Measurements from ENCODE around the gene ZNF519. TPM values are rescaled to one million over a fixed set of nuclear protein-coding genes. Genes with fewer than 3 reads are reported as not detected.
"Not testable (repeated sequence)": the region's sequence is repeated elsewhere in the genome, so short reads cannot be mapped to it uniquely, and the experiment has no call there.

The ZNF519 gene
- total RNA-seq, 1 experiment from 2014 or later: 24.3 TPM

- Mint-ChIP-seq H3K27me3 (ENCODE audit: low read depth) (no peaks in the 10 kb centered on the region; the same call in 1 of the 2 replicates), H3K27ac (no peak overlapping the region), H3K36me3 (ENCODE audit: insufficient read depth in 1 of 3, low read depth in 3 of 3) (peaks cover 8 to 9% (median 8%) of the 10 kb centered on the region in 3 experiments; a peak in 6 of 7 replicates), H3K4me3 (no peak overlapping the region), H3K4me1 (no peaks in the 10 kb centered on the region), H3K9me3 (peaks cover 70 to 85% of the 10 kb centered on the region in 2 experiments)
- H3K9ac ChIP-seq (ENCODE audit: extremely low read depth, insufficient read length, low read length): no peak overlapping the region
- H2BK120ac ChIP-seq (ENCODE audit: low read depth, low read length, poor library complexity, severe bottlenecking): no peak overlapping the region
- H4K8ac ChIP-seq (replicated peaks; ENCODE audit: insufficient read length, low read depth, low read length): no peak overlapping the region
- no peak overlapping the region for H3K14ac ChIP-seq (ENCODE audit: insufficient read depth, low read length)
- H3K23ac ChIP-seq (ENCODE audit: insufficient read length, low read depth, low read length): no peak overlapping the region
- no peak for DNase-seq
- no peak overlapping the region for H4K91ac ChIP-seq (ENCODE audit: insufficient read length, low read depth, low read length)
- H3K4me1 ChIP-seq (ENCODE audit: insufficient read depth, low read length): no peaks in the 10 kb centered on the region
- no peaks in the 10 kb centered on the region for H3K79me1 ChIP-seq (ENCODE audit: insufficient read depth, low read depth, low read length, poor library complexity, severe bottlenecking)
- no peak overlapping the region for H3K27ac ChIP-seq (ENCODE audit: insufficient read length, low read depth, low read length)
- no peak for TF ChIP-seq CTCF (conservative IDR thresholded peaks at IDR 0.05)
- WGBS (ENCODE audit: extremely low coverage, insufficient read length, low lambda C conversion rate): no CpG with 5 or more reads among the region's 5 CpGs
- H3K9me3 ChIP-seq (ENCODE audit: control insufficient read depth, low read depth, low read length): peaks cover 15% of the 10 kb centered on the region
- no peak overlapping the region for H2BK15ac ChIP-seq (ENCODE audit: low read depth, low read length)
- no peak overlapping the region for H2AFZ ChIP-seq (ENCODE audit: low read length)
- no peak overlapping the region for H3K4ac ChIP-seq (ENCODE audit: low read depth, low read length)
- no peaks in the 10 kb centered on the region for H3K23me2 ChIP-seq (ENCODE audit: insufficient read length, low read depth, low read length, poor library complexity, severe bottlenecking)
- H2BK12ac ChIP-seq (ENCODE audit: insufficient read length, low read depth, low read length): no peak overlapping the region
- H3K56ac ChIP-seq (ENCODE audit: insufficient read length, low read depth, low read length): no peak overlapping the region
- no peaks in the 10 kb centered on the region for H4K20me1 ChIP-seq (ENCODE audit: control insufficient read depth, insufficient read depth, insufficient read length)
- no peaks in the 10 kb centered on the region for H3K27me3 ChIP-seq (ENCODE audit: insufficient read depth, low read length)
- no peak overlapping the region for H4K5ac ChIP-seq (ENCODE audit: insufficient read length, low read depth, low read length)
- no peak overlapping the region for H2AK5ac ChIP-seq (ENCODE audit: insufficient read length, low read length)
- no peak overlapping the region for H2BK5ac ChIP-seq (ENCODE audit: insufficient read length, low read length)
- H2BK20ac ChIP-seq (ENCODE audit: low read depth, low read length, poor library complexity, severe bottlenecking): no peak overlapping the region
- H3K4me2 ChIP-seq (ENCODE audit: insufficient read depth, insufficient read length, low read length): no peak overlapping the region
- H3T11ph ChIP-seq (ENCODE audit: low read length): no peak overlapping the region
- H3K79me2 ChIP-seq (ENCODE audit: insufficient read depth, low read length): no peaks in the 10 kb centered on the region
- H3K18ac ChIP-seq (ENCODE audit: insufficient read length, low read depth, low read length): no peak overlapping the region
Measured at GRCh38 chr18:14174706-14175085, 42.5 kb upstream of the ZNF519 start.

- H4K91ac ChIP-seq (ENCODE audit: insufficient read length, low read depth, low read length); H3K36me3 Mint-ChIP-seq (ENCODE audit: insufficient read depth in 1 of 3, low read depth in 3 of 3); H4K20me1 ChIP-seq (ENCODE audit: control insufficient read depth, insufficient read depth, insufficient read length); H4K5ac ChIP-seq (ENCODE audit: insufficient read length, low read depth, low read length); H2BK20ac ChIP-seq (ENCODE audit: low read depth, low read length, poor library complexity, severe bottlenecking); H3K4ac ChIP-seq (ENCODE audit: low read depth, low read length); H2BK5ac ChIP-seq (ENCODE audit: insufficient read length, low read length); H3K23ac ChIP-seq (ENCODE audit: insufficient read length, low read depth, low read length); H3K4me1 Mint-ChIP-seq; H3K14ac ChIP-seq (ENCODE audit: insufficient read depth, low read length); H3K79me1 ChIP-seq (ENCODE audit: insufficient read depth, low read depth, low read length, poor library complexity, severe bottlenecking); H3K27me3 ChIP-seq (ENCODE audit: insufficient read depth, low read length); H3K27ac ChIP-seq (ENCODE audit: insufficient read length, low read depth, low read length); H3K27ac Mint-ChIP-seq; H2BK120ac ChIP-seq (ENCODE audit: low read depth, low read length, poor library complexity, severe bottlenecking); H3K18ac ChIP-seq (ENCODE audit: insufficient read length, low read depth, low read length); H3K27me3 Mint-ChIP-seq (ENCODE audit: low read depth); H3K23me2 ChIP-seq (ENCODE audit: insufficient read length, low read depth, low read length, poor library complexity, severe bottlenecking); H3T11ph ChIP-seq (ENCODE audit: low read length); H3K4me2 ChIP-seq (ENCODE audit: insufficient read depth, insufficient read length, low read length); DNase-seq; H2AFZ ChIP-seq (ENCODE audit: low read length); H3K56ac ChIP-seq (ENCODE audit: insufficient read length, low read depth, low read length); H2BK12ac ChIP-seq (ENCODE audit: insufficient read length, low read depth, low read length); H3K79me2 ChIP-seq (ENCODE audit: insufficient read depth, low read length); H3K9ac ChIP-seq (ENCODE audit: extremely low read depth, insufficient read length, low read length); H4K8ac ChIP-seq (replicated peaks; ENCODE audit: insufficient read length, low read depth, low read length); H3K4me3 Mint-ChIP-seq; H3K4me1 ChIP-seq (ENCODE audit: insufficient read depth, low read length); H2BK15ac ChIP-seq (ENCODE audit: low read depth, low read length); H2AK5ac ChIP-seq (ENCODE audit: insufficient read length, low read length): not testable (repeated sequence)
- WGBS (ENCODE audit: extremely low coverage, insufficient read length, low lambda C conversion rate): no CpG with 5 or more reads among the region's 7 CpGs
- peaks cover 15% of the 10 kb centered on the region for H3K9me3 ChIP-seq (ENCODE audit: control insufficient read depth, low read depth, low read length)
- peaks cover 70 to 86% of the 10 kb centered on the region in 2 experiments for H3K9me3 Mint-ChIP-seq
Measured at GRCh38 chr18:14174002-14174705, 41.9 kb upstream of the ZNF519 start.
